Brain pericyte (primary cell): ENCODE results near the gene ECEL1.

ENCODE experiments used
- DNase-seq: peaks from one replicate; pipeline ENCODE4 v3.0.0-alpha.2; 2012; ENCODE audit warnings: low read depth, low spot score

ECEL1 gene

GRCh38 chr2:232484628-232485347, 2.8 kb downstream of the ECEL1 start:
- DNase-seq, result no peak

- no peak for DNase-seq
These were observed 3.6 kb downstream of the ECEL1 start for GRCh38 chr2:232483923-232484627.

DNA sequence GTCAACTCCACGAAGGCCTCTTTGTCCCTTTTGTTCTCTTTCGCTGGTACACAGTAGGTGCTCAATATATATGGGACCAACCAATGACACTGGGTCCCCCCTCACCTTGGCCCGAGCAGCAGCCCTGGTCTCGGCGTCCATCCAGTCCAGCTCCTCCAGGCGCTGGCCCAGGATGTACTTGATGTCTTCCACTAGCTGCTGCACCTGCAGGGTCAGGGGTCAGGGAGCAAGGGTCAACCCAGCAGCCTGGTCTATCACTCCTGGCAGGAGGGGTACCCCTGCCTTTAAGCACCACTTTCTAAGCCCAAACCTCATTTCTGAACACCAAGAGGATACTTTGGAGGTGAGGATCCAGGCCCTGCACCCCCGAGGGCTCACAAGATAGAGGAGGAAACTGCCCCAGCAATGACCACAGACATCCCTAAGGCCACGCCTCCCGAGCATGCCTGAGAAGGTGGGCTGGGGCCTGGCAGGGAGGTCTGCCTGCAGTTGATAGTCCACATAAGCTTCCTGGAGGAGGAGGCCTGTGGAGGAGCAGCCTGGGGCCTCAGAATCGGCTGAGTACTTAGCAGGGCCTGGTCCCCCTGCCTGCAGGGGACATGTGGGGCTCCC, 4.2 kb downstream of the ECEL1 start:
- DNase-seq, result no peak

GRCh38 chr2:232482301-232483238, 5.1 kb downstream of the ECEL1 start:
- no peak for DNase-seq

DNA sequence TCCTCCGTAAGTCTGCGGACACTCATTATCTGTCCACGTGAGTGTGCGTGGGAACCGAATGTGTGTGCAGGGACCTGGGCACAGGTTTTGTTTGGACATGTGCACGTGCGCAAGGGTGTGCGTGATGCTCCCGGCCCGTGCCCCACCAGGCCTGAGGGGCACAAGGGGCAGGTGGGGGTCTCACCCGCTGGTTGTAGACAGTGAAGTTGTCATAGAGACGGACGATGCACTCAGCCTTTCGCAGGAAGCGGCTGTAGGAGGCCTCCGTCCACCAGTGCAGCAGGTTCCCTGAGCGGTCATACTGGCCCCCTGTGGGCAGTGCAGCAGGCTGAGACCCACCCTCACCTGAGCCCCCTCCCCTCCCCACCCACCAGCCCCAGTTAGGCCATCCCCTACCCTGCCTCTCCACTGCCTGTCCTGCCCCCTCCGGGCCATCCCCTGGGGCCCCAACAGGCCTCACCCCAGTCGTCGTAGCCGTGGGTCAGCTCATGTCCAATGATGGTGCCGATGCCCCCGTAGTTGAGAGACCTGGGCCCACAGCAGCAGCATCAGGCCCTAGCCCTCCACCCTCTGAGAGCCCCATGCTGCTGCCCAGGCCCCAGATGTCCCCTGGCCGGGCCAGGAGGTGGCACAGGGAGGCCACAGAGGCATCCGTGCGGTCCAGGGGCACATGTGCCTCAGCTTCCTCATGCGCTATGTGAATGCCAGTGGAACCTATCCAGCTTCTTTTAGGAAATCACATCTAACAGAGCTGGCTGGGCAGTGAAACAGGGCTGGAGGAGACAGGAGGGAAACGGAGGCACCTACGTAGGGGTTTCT, 6.1 kb downstream of the ECEL1 start:
- DNase-seq, result no peak

DNA sequence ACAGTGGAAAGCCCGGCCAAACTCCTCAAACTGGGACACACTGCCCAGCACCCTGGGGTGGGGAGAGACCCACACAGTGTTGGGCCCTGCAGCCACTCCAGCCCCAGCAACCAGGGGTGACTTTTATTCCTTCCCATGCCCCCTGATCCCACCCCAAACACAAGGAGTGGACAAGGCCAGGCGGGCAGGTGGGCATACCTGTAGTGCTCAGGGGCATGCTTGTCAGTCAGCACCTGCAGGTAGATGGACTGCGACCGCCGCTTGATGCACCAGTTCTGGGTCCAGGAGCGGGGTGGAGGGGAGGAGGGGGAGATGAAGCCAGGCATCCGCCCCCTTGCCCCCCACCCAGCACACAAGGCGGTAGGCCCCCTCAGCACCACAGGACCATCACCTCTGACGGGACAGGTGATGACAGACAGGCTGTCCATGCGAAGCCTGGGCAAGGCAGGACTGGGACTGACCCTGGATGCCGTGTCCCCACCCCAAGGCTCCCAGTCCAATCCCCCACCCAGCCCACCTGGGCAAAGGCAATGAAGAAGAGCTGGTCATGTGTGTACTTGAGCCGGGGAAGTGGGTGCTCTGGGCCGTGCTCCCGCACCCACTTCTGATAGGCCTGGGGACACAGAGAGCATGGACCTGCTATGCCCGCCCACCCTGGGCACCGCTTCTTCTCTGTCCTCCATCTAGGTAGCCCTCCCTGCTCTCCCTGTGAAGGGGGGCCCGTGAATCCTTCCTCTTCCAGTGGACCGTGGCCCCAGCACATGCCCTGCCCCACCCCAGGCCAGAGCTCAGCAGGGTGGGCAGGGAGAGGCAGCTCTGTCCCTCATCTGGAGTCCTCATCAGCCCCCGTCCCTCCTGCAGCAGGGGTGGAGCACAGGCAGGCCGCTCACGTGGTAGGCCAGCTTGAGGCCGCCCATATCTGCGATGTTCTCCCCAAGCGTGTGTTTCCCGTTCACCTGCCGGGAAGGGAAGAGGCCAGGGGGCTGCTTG, 7.1 kb downstream of the ECEL1 start:
- no peak for DNase-seq

DNA sequence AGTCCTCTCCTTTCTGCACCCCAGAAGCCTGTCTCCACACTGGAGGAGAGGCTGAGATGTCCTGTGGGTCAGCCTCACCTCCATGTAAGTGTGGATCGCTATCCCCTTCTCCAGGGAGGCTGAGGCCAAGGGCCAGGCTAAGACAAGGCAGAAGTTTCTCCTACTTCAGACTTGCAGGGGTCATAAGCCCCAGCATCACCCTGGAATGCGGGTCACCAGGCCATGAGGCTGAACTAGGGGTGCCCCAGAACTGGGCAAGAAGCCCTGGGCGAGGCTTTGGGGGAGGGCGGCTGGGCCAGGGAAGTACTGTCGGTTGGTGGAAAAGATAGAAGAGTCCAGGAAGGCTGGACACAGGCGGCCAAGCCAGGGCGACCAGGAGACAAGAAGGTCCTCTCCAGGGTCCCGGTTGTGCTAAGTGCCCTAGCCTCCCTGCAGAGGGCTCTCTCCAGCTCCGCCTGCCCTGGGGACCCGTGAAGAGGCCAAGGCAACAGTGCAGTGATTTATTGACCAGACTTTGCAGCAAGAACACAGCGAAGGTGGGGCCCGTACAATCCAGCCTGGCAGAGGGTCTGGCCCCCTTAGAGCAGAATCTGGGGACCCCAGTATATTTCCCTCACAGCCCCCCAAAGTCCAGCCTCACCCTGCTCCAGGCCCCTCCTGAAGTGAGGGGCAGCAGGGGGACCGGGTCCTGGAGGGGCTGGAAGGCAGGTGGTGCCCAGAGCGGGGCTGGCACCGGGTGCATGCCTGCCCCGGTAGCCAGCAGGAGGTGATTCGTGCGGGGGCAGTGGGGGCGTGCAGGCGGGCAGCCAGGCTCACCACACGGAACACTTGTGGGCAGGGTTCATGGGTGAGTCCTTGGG, 8.1 kb downstream of the ECEL1 start:
- DNase-seq, result no peak

- no peak for DNase-seq
These were observed 8.9 kb downstream of the ECEL1 start for GRCh38 chr2:232478571-232479340.

GRCh38 chr2:232477751-232478510, 9.7 kb downstream of the ECEL1 start:
- DNase-seq, result no peak

DNA sequence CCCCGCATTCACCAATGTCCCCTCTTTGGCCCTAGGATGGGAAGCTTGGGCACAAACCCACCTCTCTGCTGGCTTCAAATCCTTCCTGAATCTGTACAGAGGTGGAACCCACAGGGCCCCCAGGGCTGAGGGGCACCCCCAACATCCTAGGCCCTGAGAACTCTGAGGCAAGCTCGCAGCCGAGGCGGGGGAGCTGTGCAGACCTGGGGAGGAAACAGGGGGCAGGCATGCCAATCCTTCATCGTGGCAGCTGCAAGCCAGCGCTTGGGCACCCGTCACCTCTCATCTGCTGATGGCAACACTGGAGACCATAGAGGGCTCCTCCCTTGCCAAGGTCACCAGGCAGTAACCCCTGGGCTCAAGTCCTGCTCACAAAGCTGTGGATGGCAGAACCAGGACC, 10.8 kb downstream of the ECEL1 start:
- DNase-seq, result no peak

- no peak for DNase-seq
These were observed 11.6 kb downstream of the ECEL1 start for GRCh38 chr2:232476045-232476444.

DNA sequence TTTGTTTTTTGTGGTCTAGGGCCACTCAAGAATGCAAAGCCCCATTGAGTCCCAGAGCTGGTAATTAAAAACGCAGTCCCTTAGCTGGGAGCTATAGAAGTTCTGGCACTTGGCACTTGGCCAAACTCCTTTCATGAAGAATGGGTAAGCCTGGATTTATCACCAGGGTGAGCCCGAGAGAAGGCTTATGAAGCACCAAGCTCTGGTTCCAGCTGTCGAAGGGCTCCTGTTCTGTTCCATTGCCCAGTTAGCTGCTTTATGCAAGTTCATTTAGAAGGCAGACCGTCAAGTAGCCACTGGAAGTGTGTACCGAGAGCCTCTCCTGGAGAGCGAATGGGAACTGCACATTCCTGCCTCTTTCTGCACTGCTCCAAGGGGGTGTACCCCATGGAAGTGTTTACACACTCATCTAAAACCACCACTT, 14.2 kb downstream of the ECEL1 start:
- no peak for DNase-seq

GRCh38 chr2:232466221-232466620, 21.4 kb downstream of the ECEL1 start:
- DNase-seq, result no peak

GRCh38 chr2:232465061-232465460, 22.6 kb downstream of the ECEL1 start:
- no peak for DNase-seq

DNA sequence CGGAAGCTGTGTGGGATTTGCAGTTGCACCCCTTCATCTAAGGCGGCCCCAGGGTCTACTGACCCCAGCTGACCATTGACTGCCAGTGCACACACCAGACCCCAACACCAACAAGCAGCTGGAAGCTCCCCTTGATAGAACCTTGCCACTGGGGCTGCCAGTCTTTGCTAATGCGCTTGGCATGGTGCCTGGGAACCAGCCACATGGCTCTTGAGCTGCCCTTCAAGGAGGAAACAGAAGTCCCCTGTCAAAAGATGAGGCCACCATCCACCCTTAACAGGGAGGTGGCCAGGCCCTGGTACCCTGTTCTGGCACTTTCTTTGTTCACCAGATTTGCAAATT, 23.1 kb downstream of the ECEL1 start:
- DNase-seq, result no peak

GRCh38 chr2:232463701-232464543, 23.7 kb downstream of the ECEL1 start:
- no peak for DNase-seq
